Measurements from ENCODE around the gene SPOCK2.

GRCh38 chr10:72014197-72014596 lies 74.2 kb downstream of the SPOCK2 start:
- no peak for TF ChIP-seq POLR2AphosphoS5 (IDR thresholded peaks at IDR 0.05; ENCODE audit: borderline replicate concordance, low read depth, low read length)
- no peak for TF ChIP-seq EZH2 (IDR thresholded peaks at IDR 0.05)

Data from SK-N-MC (cell line).